GM21381 (cell line): ENCODE results near the gene CXCL8.

Experiments used
- ATAC-seq: cut with Tn5 transposase; IDR thresholded peaks from one replicate; pipeline ENCODE4 v1.9.1; 2021; ENCODE audit warnings: mild to moderate bottlenecking, moderate library complexity; ENCODE audit not compliant: unreplicated experiment

Gene CXCL8

DNA sequence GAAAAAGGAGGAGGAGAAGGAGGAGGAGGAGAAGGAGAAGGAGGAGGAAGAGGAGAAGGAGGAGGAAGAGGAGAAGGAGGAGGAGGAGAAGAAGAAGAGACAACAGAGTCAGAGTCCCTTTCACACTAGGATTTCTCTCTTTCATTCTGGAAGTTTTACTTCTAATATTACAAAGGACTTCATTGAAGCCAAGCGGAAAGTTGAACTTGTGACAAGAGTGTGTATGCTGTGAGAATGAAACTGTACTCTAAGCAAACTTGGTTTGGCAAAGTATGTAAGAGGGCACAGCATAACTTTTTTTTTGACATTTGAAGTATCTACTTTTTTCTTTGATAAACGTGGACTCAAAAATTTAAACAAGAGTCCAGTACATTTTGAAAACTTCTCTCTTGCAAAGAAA is 48.0 kb downstream of the CXCL8 start:
- no peak for ATAC-seq
